ENCODE data around the gene CHTOP.

The CHTOP gene

DNA sequence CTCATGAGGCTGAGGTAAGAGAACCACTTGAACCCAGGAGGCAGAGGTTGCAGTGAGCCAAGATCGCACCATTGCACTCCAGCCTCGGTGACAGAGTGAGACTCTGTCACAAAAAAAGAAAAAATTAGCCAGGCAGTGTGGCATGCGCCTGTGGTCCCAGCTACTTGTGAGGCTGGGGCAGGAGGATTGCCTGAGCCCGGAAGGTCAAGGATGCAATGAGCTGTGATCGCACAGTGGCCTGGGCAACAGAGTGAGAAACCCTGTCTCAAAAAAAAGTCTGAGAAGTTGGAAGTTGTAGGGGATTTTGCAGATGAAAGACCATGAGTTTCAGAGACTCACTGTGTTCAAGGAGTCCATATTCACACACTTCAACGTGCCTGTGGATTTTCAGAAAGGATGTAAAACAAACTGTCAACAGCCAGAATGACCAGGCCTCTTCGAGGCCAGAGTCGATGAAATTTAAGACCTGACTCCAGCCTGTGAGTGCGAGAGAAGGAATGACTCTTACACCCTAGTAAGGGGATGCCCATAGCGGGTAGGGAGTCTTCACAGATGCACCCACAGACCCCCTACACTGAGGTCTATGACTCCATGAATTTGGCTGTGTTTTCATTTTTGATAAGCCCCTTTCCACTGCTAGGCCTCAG lies 8.8 kb upstream of the CHTOP start:
- Histone ChIP-seq H3K27ac (ENCODE audit: insufficient read depth, low read length, poor library complexity, severe bottlenecking) (no peak overlapping the region), H3K4me3 (ENCODE audit: insufficient read depth, low read depth, low read length, poor library complexity, severe bottlenecking) (no peak overlapping the region), H3K36me3 (ENCODE audit: control insufficient read depth, insufficient read depth, low read length) (no peaks in the 10 kb centered on the region), H3K27me3 (replicated peaks; ENCODE audit: control insufficient read depth, insufficient read depth, low read length, poor library complexity, severe bottlenecking) (no peaks in the 10 kb centered on the region), H3K4me1 (ENCODE audit: control insufficient read depth, insufficient read depth, low read length, poor library complexity, severe bottlenecking) (no peaks in the 10 kb centered on the region), H3K9me3 (ENCODE audit: control insufficient read depth, low read length) (no peaks in the 10 kb centered on the region)
- no peak for DNase-seq

DNA sequence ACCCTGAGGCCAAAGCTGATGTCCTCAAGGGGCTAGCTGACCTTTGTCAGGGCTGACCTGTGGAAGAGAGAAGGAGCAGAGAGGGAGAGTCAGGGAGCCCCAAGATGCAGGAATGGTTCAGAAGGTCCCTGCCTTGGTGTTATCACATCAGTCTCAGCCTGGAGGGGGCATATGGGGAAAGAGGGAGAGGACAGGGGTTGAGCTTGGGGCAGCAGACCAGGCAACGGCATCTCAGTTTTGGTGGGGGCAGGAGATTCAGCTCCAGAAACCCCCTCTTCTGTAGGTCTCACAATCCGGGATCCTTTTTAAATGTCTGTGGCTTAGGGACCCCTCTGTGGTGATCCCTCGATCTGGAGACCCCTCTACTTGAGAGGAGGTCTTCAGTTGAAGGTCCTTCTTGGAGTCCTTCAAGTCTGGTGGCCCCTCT lies 7.4 kb upstream of the CHTOP start:
- no peaks in the 10 kb centered on the region for H3K4me1 ChIP-seq (ENCODE audit: control insufficient read depth, insufficient read depth, low read length, poor library complexity, severe bottlenecking)
- no peaks in the 10 kb centered on the region for H3K27me3 ChIP-seq (replicated peaks; ENCODE audit: control insufficient read depth, insufficient read depth, low read length, poor library complexity, severe bottlenecking)
- no peak overlapping the region for H3K27ac ChIP-seq (ENCODE audit: insufficient read depth, low read length, poor library complexity, severe bottlenecking)
- H3K4me3 ChIP-seq (ENCODE audit: insufficient read depth, low read depth, low read length, poor library complexity, severe bottlenecking) = no peak overlapping the region
- H3K9me3 ChIP-seq (ENCODE audit: control insufficient read depth, low read length) = no peaks in the 10 kb centered on the region
- DNase-seq = no peak
- no peaks in the 10 kb centered on the region for H3K36me3 ChIP-seq (ENCODE audit: control insufficient read depth, insufficient read depth, low read length)

DNA sequence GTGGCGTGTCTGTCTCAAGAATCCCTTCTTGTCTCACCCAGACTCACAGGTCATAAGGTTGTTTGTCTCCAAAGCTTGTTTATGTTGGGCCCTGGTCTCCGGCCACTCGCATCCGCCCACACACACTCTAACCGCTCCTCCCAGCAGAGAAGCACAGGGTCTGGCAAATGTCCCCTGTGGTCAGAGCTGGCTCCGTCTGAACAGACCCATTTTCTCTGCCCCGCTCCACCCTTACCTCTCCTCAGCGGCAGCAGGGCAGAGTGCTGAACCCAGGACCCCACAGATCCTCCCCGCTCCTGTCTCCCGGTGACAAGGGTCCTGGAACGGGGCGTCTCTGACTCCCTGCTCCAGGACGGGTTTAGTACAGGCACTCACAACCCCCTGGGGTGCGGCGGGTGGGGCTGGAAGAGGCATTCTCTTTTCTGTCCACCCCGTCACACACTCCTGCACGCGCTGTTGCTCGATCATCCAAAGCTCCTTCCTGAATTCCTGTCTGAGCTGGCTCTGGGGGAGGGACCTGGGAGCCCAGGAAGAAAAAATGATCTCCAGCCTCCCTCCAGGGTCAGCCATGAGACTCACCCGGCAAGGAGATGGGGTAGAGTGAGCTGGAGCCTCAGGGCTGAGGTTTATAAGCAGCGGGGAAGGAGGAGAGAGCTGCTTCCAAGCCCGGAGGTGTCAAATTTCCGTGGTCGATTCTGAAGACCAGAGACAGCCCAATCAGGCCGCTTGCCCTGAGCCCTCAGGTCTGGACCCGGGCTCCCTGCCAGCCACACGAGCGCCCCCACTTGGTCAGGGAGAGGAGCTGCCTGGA lies 6.8 kb upstream of the CHTOP start, which contains the start of gene S100A13:
S100A13 (minus strand) TSS at position 602 of the 811 bp plus-strand sequence. CDS start 1,033 bp downstream, outside the sequence.
- H3K27me3 ChIP-seq (replicated peaks; ENCODE audit: control insufficient read depth, insufficient read depth, low read length, poor library complexity, severe bottlenecking) = no peaks in the 10 kb centered on the region
- no peaks in the 10 kb centered on the region for H3K36me3 ChIP-seq (ENCODE audit: control insufficient read depth, insufficient read depth, low read length)
- no peaks in the 10 kb centered on the region for H3K9me3 ChIP-seq (ENCODE audit: control insufficient read depth, low read length)
- DNase-seq = no peak
- H3K4me1 ChIP-seq (ENCODE audit: control insufficient read depth, insufficient read depth, low read length, poor library complexity, severe bottlenecking) = no peaks in the 10 kb centered on the region
- H3K4me3 ChIP-seq (ENCODE audit: insufficient read depth, low read depth, low read length, poor library complexity, severe bottlenecking) = no peak within 1 kb of the TSS
- H3K27ac ChIP-seq (ENCODE audit: insufficient read depth, low read length, poor library complexity, severe bottlenecking) = no peak within 1 kb of the TSS

DNA sequence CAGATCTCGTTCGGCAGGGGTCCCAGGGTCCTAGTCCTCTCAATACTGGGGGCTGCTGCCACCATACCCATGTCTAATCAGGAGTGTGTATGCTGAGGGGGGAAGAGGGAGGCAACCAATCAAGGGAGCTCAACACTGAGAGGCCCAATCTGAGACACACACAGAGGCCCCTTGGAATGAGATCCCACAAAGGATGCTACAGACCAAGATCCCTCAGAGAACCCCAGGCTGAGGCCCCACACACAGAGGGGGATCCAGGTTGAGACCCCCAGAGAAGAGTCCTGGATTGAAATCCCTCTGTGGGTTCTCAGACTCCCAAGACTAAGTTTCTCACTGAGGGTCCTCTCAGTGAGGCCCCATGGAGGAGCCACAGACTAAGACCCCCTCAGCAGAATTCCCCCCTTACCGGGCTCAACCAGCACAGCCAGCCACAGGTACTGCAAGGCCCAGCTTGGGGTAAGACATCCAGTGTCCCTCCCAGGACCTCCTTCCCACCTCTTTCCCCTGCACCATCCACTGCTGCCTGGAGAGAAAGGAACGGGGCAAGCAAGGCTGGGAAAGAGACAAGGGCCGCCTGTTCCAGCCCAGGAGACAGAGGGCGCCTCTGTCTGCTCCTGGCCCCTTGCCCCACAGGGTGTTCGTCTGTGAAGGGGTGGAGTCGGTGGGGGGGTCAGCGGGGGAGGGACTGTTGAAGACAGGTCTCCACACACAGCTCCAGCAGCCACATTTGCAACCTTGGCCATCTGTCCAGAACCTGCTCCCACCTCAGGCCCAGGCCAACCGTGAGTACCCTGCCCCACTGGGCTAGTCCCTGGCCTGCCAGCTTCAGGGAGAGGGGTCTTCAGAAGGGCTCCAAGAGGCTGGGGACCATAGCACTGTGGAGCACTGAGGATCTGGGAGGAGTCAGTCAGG lies 5.9 kb upstream of the CHTOP start, which contains the start of gene S100A1:
S100A1 (plus strand) TSS at position 720 of the 912 bp plus-strand sequence. CDS start 2,088 bp downstream, outside the sequence.
- Histone ChIP-seq H3K36me3 (ENCODE audit: control insufficient read depth, insufficient read depth, low read length) (no peaks in the 10 kb centered on the region), H3K4me1 (ENCODE audit: control insufficient read depth, insufficient read depth, low read length, poor library complexity, severe bottlenecking) (no peaks in the 10 kb centered on the region), H3K4me3 (ENCODE audit: insufficient read depth, low read depth, low read length, poor library complexity, severe bottlenecking) (no peak within 1 kb of the TSS), H3K27ac (ENCODE audit: insufficient read depth, low read length, poor library complexity, severe bottlenecking) (no peak within 1 kb of the TSS), H3K9me3 (ENCODE audit: control insufficient read depth, low read length) (no peaks in the 10 kb centered on the region), H3K27me3 (replicated peaks; ENCODE audit: control insufficient read depth, insufficient read depth, low read length, poor library complexity, severe bottlenecking) (no peaks in the 10 kb centered on the region)
- DNase-seq = no peak

DNA sequence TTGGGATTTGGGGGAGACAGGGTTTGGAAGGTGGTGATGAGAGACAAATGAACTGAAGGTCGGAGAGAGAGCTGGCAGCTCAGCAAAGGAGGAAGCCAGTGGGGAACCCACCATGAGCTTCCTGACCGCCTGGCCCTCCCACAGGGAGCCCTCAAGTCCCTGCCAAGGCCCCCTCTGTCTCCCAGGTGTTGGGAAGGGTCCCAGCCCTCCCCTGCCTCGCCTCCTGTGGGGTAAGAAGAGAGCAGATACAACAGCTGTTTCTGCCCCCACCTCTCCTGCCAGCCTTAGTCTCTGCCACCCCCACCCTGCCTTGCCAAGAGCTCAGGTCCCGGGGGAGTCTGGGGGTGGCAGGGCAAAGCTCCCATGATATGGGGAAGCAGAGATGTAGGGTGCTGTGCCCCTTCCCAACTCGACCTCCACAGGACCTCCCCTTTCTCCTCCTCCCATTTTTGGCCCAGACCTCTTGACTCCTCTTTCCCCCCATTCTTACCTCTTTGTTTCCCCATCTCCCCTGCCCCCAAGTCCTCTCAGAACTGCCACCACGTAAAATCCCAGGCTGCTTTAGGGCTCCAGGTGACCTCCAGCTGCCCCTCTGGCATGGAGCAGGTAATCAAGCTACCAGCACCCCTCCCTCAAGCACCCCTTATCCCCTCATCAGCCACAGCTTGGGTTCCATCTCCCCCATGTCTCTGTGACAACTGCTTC lies 5.1 kb upstream of the CHTOP start:
- DNase-seq = no peak
- Histone ChIP-seq H3K4me1 (ENCODE audit: control insufficient read depth, insufficient read depth, low read length, poor library complexity, severe bottlenecking) (no peaks in the 10 kb centered on the region), H3K27ac (ENCODE audit: insufficient read depth, low read length, poor library complexity, severe bottlenecking) (no peak overlapping the region), H3K9me3 (ENCODE audit: control insufficient read depth, low read length) (no peaks in the 10 kb centered on the region), H3K27me3 (replicated peaks; ENCODE audit: control insufficient read depth, insufficient read depth, low read length, poor library complexity, severe bottlenecking) (no peaks in the 10 kb centered on the region), H3K36me3 (ENCODE audit: control insufficient read depth, insufficient read depth, low read length) (no peaks in the 10 kb centered on the region), H3K4me3 (ENCODE audit: insufficient read depth, low read depth, low read length, poor library complexity, severe bottlenecking) (no peak overlapping the region)

DNA sequence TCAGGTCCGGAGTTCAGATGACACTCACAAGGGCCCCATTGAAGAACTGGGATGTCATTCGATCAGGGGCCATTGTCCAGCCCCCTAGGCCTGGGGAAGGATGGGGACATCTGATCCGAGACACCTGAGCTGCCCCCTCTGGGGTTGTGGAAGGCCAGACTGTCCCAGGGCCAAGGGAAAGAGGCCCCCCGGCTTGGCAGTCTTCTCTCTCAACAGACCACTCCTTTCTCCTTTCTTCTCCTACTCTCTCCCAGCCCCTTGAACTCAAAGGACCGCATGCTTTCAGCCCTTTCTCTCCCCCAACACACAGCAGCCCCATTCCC lies 4.6 kb upstream of the CHTOP start:
- H3K9me3 ChIP-seq (ENCODE audit: control insufficient read depth, low read length) = no peaks in the 10 kb centered on the region
- no peak overlapping the region for H3K27ac ChIP-seq (ENCODE audit: insufficient read depth, low read length, poor library complexity, severe bottlenecking)
- H3K36me3 ChIP-seq (ENCODE audit: control insufficient read depth, insufficient read depth, low read length) = no peaks in the 10 kb centered on the region
- H3K4me1 ChIP-seq (ENCODE audit: control insufficient read depth, insufficient read depth, low read length, poor library complexity, severe bottlenecking) = no peaks in the 10 kb centered on the region
- no peak overlapping the region for H3K4me3 ChIP-seq (ENCODE audit: insufficient read depth, low read depth, low read length, poor library complexity, severe bottlenecking)
- no peaks in the 10 kb centered on the region for H3K27me3 ChIP-seq (replicated peaks; ENCODE audit: control insufficient read depth, insufficient read depth, low read length, poor library complexity, severe bottlenecking)
- no peak for DNase-seq

DNA sequence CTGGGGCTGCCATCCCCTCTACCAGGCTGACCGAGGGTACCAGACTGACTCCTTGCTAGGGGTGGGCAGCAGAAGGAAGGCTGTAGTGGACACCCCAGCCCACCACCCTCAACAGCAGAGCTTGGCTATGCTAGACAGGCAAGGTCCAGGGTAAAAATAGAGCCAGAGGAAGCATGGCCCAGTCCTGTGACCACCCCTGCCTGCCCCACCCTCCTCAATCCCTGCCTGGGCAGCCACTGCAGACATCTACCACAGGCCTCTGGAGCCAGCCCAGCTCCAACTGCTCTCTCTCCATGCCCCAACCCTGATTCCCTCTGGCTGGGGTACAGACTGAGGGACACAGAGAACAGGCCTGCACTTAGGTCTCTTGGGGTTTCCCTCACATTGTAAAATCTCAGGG lies 3.9 kb upstream of the CHTOP start:
- Histone ChIP-seq H3K4me1 (ENCODE audit: control insufficient read depth, insufficient read depth, low read length, poor library complexity, severe bottlenecking) (peaks cover under 1% of the 10 kb centered on the region), H3K9me3 (ENCODE audit: control insufficient read depth, low read length) (no peaks in the 10 kb centered on the region), H3K4me3 (ENCODE audit: insufficient read depth, low read depth, low read length, poor library complexity, severe bottlenecking) (no peak overlapping the region), H3K27me3 (replicated peaks; ENCODE audit: control insufficient read depth, insufficient read depth, low read length, poor library complexity, severe bottlenecking) (no peaks in the 10 kb centered on the region), H3K27ac (ENCODE audit: insufficient read depth, low read length, poor library complexity, severe bottlenecking) (no peak overlapping the region), H3K36me3 (ENCODE audit: control insufficient read depth, insufficient read depth, low read length) (no peaks in the 10 kb centered on the region)
- no peak for DNase-seq

DNA sequence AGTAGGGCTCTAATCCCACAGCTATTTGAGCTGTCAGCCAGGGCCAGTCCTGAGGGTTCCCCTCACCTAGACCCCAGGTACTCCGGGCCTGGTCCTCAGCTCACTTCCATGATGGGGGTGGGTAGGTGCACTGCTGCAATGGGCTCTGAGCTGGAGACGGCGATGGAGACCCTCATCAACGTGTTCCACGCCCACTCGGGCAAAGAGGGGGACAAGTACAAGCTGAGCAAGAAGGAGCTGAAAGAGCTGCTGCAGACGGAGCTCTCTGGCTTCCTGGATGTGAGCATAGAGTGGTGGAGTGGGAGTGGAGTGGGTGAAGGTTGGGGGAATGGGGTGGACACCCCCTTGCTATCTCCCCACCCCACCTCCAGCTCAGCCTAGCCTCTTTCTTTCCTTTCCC lies 3.5 kb upstream of the CHTOP start:
- H3K4me3 ChIP-seq (ENCODE audit: insufficient read depth, low read depth, low read length, poor library complexity, severe bottlenecking) = no peak overlapping the region
- H3K27me3 ChIP-seq (replicated peaks; ENCODE audit: control insufficient read depth, insufficient read depth, low read length, poor library complexity, severe bottlenecking) = no peaks in the 10 kb centered on the region
- no peak overlapping the region for H3K27ac ChIP-seq (ENCODE audit: insufficient read depth, low read length, poor library complexity, severe bottlenecking)
- no peaks in the 10 kb centered on the region for H3K36me3 ChIP-seq (ENCODE audit: control insufficient read depth, insufficient read depth, low read length)
- no peak for DNase-seq
- no peaks in the 10 kb centered on the region for H3K9me3 ChIP-seq (ENCODE audit: control insufficient read depth, low read length)
- peaks cover 5% of the 10 kb centered on the region for H3K4me1 ChIP-seq (ENCODE audit: control insufficient read depth, insufficient read depth, low read length, poor library complexity, severe bottlenecking)
